WERI-Rb-1 (cell line): ENCODE results near the gene PLTP.

Experiments
- DNase-seq: peaks from one replicate; pipeline ENCODE4 v3.0.0-alpha.2; 2020
- H3K27ac ChIP-seq: fragments of 250-450 bp; sonication (Bioruptor Pico); 2 replicates; pipeline ENCODE4 v1.5.1; 2020; ENCODE audit warnings: mild to moderate bottlenecking, moderate library complexity
- H3K27me3 ChIP-seq: fragments of 250-450 bp; sonication (Bioruptor Pico); 2 replicates; pipeline ENCODE4 v1.5.1; 2021; ENCODE audit warnings: mild to moderate bottlenecking, low read depth, moderate library complexity; ENCODE audit not compliant: insufficient read depth, severe bottlenecking
- H3K36me3 ChIP-seq: fragments of 250-450 bp; sonication (Bioruptor Pico); 2 replicates; pipeline ENCODE4 v1.5.1; 2020; ENCODE audit warnings: mild to moderate bottlenecking, moderate library complexity
- H3K4me3 ChIP-seq: 2 replicates; pipeline ENCODE4 v1.5.1; 2011; ENCODE audit warnings: low read depth, mild to moderate bottlenecking, control low read depth, low read length
- H3K9me3 ChIP-seq: fragments of 250-450 bp; sonication (Bioruptor Pico); 2 replicates; pipeline ENCODE4 v1.5.1; 2021; ENCODE audit warnings: mild to moderate bottlenecking, moderate library complexity; ENCODE audit not compliant: severe bottlenecking
- CTCF ChIP-seq: IDR thresholded peaks from 2 replicates; pipeline ENCODE4 v1.5.1; 2011; ENCODE audit warnings: low read depth, mild to moderate bottlenecking, control low read depth, inconsistent platforms, low read length

Gene PLTP

GRCh38 chr20:45860560-45861220 is 51.3 kb downstream of the PLTP start:
- H3K4me3 ChIP-seq = no peak overlapping the region
- DNase-seq = no peak
- no peak for TF ChIP-seq CTCF
- H3K36me3 ChIP-seq = no peaks in the 10 kb centered on the region
- H3K9me3 ChIP-seq = no peaks in the 10 kb centered on the region
- no peak overlapping the region for H3K27ac ChIP-seq
- H3K27me3 ChIP-seq = no peaks in the 10 kb centered on the region

GRCh38 chr20:45859916-45860315 is 52.0 kb downstream of the PLTP start:
- TF ChIP-seq CTCF = no peak
- H3K36me3 ChIP-seq = no peaks in the 10 kb centered on the region
- no peak overlapping the region for H3K4me3 ChIP-seq
- H3K27ac ChIP-seq = no peak overlapping the region
- no peaks in the 10 kb centered on the region for H3K9me3 ChIP-seq
- no peak for DNase-seq
- no peaks in the 10 kb centered on the region for H3K27me3 ChIP-seq

GRCh38 chr20:45857882-45858216 is 54.1 kb downstream of the PLTP start:
- DNase-seq = no peak
- Histone ChIP-seq H3K27me3 (no peaks in the 10 kb centered on the region), H3K4me3 (peak overlapping the region; percentile 76), H3K36me3 (no peaks in the 10 kb centered on the region), H3K9me3 (no peaks in the 10 kb centered on the region), H3K27ac (peak overlapping the region; percentile 64)
- TF ChIP-seq CTCF = no peak

- no peaks in the 10 kb centered on the region for H3K9me3 ChIP-seq
- no peak for TF ChIP-seq CTCF
- DNase-seq = peak; percentile 98
- peak within 1 kb of the TSS; percentile 70 for H3K27ac ChIP-seq
- no peaks in the 10 kb centered on the region for H3K27me3 ChIP-seq
- H3K36me3 ChIP-seq = no peaks in the 10 kb centered on the region
- peak within 1 kb of the TSS; percentile 76 for H3K4me3 ChIP-seq
Measured at GRCh38 chr20:45857114-45857881, 54.7 kb downstream of the PLTP start, which contains the start of the genes ACOT8 and ZSWIM3. Gene ACOT8, minus strand, starts transcription at chr20:45857392. Its CDS starts 77 bp downstream, at chr20:45857315. Gene ZSWIM3, plus strand, starts transcription at chr20:45857614. Its CDS starts 212 bp downstream, at chr20:45857826.

- no peak overlapping the region for H3K27ac ChIP-seq
- H3K4me3 ChIP-seq = no peak overlapping the region
- no peak for TF ChIP-seq CTCF
- H3K9me3 ChIP-seq = no peaks in the 10 kb centered on the region
- no peaks in the 10 kb centered on the region for H3K27me3 ChIP-seq
- DNase-seq = no peak
- H3K36me3 ChIP-seq = no peaks in the 10 kb centered on the region; the same call in 1 of the 2 replicates
Measured at GRCh38 chr20:45853484-45853883, 58.5 kb downstream of the PLTP start.
